Measurements from ENCODE around the gene HRAS. TPM values are rescaled to one million over a fixed set of nuclear protein-coding genes. Genes with fewer than 3 reads are reported as not detected.

The HRAS gene
- total and polyA plus RNA-seq, 2 of the 13 experiments (the other 11 are each of a cell fraction or from before 2014, with no cell fraction given): 32.9 to 50.0 TPM

- TF ChIP-seq, protein P1, sequence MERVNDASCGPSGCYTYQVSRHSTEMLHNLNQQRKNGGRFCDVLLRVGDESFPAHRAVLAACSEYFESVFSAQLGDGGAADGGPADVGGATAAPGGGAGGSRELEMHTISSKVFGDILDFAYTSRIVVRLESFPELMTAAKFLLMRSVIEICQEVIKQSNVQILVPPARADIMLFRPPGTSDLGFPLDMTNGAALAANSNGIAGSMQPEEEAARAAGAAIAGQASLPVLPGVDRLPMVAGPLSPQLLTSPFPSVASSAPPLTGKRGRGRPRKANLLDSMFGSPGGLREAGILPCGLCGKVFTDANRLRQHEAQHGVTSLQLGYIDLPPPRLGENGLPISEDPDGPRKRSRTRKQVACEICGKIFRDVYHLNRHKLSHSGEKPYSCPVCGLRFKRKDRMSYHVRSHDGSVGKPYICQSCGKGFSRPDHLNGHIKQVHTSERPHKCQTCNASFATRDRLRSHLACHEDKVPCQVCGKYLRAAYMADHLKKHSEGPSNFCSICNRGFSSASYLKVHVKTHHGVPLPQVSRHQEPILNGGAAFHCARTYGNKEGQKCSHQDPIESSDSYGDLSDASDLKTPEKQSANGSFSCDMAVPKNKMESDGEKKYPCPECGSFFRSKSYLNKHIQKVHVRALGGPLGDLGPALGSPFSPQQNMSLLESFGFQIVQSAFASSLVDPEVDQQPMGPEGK (CRISPR knock-in tag; IDR thresholded peaks at IDR 0.05): no peak
- no peak for TF ChIP-seq NFKBIZ (CRISPR knock-in tag; IDR thresholded peaks at IDR 0.05)
- no peak for TF ChIP-seq ZNF639 (CRISPR knock-in tag; conservative IDR thresholded peaks at IDR 0.05)
- TF ChIP-seq ZNF772 (CRISPR knock-in tag; IDR thresholded peaks at IDR 0.05): no peak
- no peak for TF ChIP-seq ARNT (IDR thresholded peaks at IDR 0.05)
- TF ChIP-seq, protein P2, sequence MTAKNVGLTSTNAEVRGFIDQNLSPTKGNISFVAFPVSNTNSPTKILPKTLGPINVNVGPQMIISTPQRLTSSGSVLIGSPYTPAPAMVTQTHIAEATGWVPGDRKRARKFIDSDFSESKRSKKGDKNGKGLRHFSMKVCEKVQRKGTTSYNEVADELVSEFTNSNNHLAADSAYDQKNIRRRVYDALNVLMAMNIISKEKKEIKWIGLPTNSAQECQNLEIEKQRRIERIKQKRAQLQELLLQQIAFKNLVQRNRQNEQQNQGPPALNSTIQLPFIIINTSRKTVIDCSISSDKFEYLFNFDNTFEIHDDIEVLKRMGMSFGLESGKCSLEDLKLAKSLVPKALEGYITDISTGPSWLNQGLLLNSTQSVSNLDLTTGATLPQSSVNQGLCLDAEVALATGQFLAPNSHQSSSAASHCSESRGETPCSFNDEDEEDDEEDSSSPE (CRISPR knock-in tag; IDR thresholded peaks at IDR 0.05): no peak
- no peak for TF ChIP-seq PRPF4 (IDR thresholded peaks at IDR 0.05; ENCODE audit: low read depth, low read length, poor library complexity, severe bottlenecking)
- TF ChIP-seq ZBTB26 (CRISPR knock-in tag; IDR thresholded peaks at IDR 0.05; ENCODE audit: borderline replicate concordance): no peak
- TF ChIP-seq HOXA3 (CRISPR knock-in tag; IDR thresholded peaks at IDR 0.05): 0 out of 2 replicates have a peak, but pooled peaks have one; percentile 18
Observed at GRCh38 chr11:538431-539051, 3.2 kb upstream of the HRAS start (continued).
